HUES48 (cell line): ENCODE results near the gene PEA15.

Experiments
- H3K27ac ChIP-seq: one replicate; pipeline ENCODE4 v1.7.0; 2013; ENCODE audit warnings: low read depth, low read length, inconsistent platforms
- H3K27me3 ChIP-seq: 2 replicates; pipeline ENCODE4 v1.6.1; 2013; ENCODE audit warnings: mild to moderate bottlenecking, low read length; ENCODE audit not compliant: control insufficient read depth, insufficient read depth
- H3K36me3 ChIP-seq: 2 replicates; pipeline ENCODE4 v1.6.1; 2013; ENCODE audit warnings: low read length; ENCODE audit not compliant: control insufficient read depth, insufficient read depth
- H3K4me1 ChIP-seq: 2 replicates; pipeline ENCODE4 v1.6.1; 2013; ENCODE audit warnings: mild to moderate bottlenecking, low read length; ENCODE audit not compliant: control insufficient read depth, insufficient read depth
- H3K4me3 ChIP-seq: 2 replicates; pipeline ENCODE4 v1.5.1; 2013; ENCODE audit warnings: mild to moderate bottlenecking, low read depth, low read length
- H3K9ac ChIP-seq: 2 replicates; pipeline ENCODE4 v1.6.1; 2013; ENCODE audit warnings: mild to moderate bottlenecking, low read depth, low read length, moderate library complexity
- H3K9me3 ChIP-seq: 2 replicates; pipeline ENCODE4 v1.6.1; 2013; ENCODE audit warnings: low read length; ENCODE audit not compliant: control insufficient read depth, insufficient read depth

Gene PEA15

DNA sequence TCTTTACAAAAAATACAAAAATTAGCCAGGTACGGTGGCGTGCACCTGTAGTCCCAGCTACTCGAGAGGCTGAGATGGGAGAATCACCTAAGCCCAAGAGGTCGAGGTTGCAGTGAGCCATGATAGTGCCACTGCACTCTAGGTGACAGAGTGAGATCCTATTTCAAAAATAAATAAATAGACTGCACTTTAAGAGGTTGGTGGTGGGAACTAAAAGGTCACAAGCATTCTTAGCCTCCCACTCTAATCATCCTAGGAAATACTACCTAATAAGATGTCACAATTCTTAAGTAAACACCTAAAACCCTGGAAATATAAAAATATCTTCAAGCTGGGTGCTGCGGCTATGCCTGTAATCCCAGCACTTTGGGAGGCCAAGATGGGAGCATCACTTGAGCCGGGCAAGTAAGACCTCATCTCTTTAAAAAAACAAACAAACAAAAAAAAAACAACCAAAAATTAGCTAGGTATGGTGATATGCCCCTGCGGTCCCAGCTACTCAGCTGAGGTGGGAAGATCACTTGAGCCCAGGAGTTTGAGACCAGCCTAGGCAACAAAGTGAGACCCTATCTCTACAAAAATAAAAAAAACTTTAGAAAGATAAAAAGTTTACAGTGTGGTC lies 53.1 kb downstream of the PEA15 start:
- Histone ChIP-seq H3K4me3 (no peak overlapping the region), H3K4me1 (peaks cover 19% of the 10 kb centered on the region), H3K9ac (no peak overlapping the region), H3K27ac (no peak overlapping the region), H3K9me3 (no peaks in the 10 kb centered on the region), H3K36me3 (peaks cover 21% of the 10 kb centered on the region), H3K27me3 (no peaks in the 10 kb centered on the region)

DNA sequence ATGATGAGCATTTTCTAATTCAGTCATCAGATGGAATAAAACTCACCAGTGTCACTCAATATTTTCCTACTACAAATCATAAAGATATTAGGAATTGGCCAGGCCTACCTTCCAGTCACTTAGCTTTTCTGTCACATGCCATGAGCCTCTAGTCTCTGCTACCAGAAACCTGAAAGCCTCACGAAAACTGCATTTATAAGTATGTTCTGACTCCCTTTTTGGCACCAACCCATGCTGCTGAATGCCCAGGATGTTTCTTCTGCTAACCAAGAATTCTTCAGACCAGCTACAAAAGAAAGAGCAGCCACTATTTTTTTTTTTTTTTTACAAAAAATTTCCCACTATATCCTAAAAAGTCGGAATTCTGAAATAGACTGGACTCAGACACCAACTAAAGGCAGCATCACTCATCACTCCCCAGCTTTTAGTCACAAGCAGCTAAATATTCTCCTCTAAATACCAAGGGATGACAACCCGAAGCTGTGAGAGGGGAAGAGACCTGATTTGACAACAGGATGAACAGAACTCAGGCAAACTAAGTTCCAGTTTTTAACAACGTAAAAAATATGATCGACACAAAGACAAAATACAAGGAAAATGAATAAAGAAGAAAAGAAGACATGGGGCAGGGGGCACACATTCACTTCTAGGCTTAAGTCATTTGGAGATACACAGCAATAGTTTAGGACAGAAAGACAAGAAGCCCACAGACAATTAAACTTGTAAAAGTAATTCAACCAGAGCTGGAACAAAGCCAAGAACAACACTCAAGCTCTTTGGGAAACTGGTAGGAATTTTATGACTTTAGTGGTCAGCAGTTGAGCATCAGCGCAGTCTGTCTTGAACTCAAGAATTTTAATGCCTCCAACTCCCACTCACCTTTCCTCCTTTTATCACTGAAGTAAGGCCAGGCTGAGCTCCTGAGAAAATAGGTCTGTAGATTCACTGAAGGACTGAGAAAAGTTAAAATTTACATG lies 55.5 kb downstream of the PEA15 start:
- Histone ChIP-seq H3K27me3 (no peaks in the 10 kb centered on the region), H3K36me3 (peaks cover 10% of the 10 kb centered on the region), H3K9me3 (no peaks in the 10 kb centered on the region), H3K4me1 (peaks cover 19% of the 10 kb centered on the region), H3K4me3 (peak overlapping the region; percentile 95), H3K27ac (peak overlapping the region; percentile 96), H3K9ac (peak overlapping the region; percentile 89; the same call in 1 of the 2 replicates)

DNA sequence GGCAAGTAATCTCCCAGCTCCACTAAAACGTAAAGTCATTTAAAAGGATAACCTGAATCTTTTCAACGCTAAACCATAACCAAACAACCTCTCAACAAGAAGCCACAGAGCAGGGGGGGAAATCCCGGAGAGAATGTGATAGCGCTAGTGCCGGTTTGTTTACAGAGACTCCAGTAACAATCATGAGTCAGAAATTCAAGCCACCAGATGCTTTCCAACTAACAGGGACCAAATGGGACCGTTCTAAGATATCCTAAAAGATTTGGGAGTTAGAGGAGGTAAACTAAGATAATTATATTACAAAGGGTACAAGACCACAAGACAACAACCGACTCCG lies 56.3 kb downstream of the PEA15 start:
- peak overlapping the region; percentile 96 for H3K27ac ChIP-seq
- H3K4me3 ChIP-seq: peak overlapping the region; percentile 95
- H3K4me1 ChIP-seq: peaks cover 19% of the 10 kb centered on the region
- H3K27me3 ChIP-seq: no peaks in the 10 kb centered on the region
- H3K9ac ChIP-seq: peak overlapping the region; percentile 89
- no peaks in the 10 kb centered on the region for H3K9me3 ChIP-seq
- peaks cover 10% of the 10 kb centered on the region for H3K36me3 ChIP-seq

DNA sequence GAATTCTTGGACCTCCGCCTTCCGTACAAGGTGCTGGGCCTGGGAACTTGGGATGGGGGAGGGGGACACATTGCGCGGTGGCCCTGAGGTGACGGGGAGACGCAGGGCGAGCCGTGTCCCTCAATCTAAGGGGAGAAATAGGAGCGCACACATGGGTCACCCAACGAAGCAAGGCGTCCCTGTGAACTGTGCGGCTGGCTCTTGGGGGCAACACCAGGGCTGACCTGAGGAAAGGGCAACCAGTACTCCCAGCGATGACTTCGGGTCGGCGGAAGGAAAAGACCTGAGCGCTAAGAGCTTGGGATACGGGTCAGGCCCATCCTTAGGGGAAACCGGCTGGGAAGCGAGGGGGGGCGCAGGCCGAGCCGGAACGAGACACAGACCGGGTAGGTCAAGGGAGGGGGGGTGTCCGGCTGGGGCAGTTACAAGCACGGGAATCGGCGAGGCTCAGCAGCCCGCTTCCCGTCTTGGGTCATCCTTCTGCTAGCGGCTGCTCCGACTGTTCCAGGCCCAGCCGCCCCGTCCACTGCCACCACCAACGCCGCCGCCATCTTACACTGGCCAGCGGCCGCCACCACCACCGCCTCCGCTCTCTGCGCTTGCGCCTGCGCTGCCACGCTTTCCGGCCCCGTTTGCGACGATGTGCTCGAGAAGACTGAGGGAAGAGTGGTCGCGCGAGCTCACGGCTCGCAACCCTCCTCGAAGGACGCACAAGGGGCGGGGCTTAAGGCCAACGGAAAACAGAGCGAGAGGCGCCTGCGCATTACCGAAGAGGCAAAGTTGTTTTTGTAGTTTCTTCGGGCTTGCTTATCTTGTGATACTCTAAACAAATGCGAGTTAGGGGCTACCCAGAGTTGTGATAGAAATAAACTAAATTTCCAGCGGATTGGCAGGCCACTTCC lies 57.0 kb downstream of the PEA15 start, which contains the start of gene DCAF8:
TSS of gene DCAF8 (minus strand) at position 657 of the 902 bp plus-strand sequence. CDS start 18,541 bp downstream, outside the sequence.
- Histone ChIP-seq H3K9ac (peak within 1 kb of the TSS; percentile 89), H3K36me3 (peaks cover 10% of the 10 kb centered on the region), H3K4me1 (peaks cover 19% of the 10 kb centered on the region), H3K9me3 (no peaks in the 10 kb centered on the region), H3K27ac (peak within 1 kb of the TSS; percentile 96), H3K27me3 (no peaks in the 10 kb centered on the region), H3K4me3 (peak within 1 kb of the TSS; percentile 95)

DNA sequence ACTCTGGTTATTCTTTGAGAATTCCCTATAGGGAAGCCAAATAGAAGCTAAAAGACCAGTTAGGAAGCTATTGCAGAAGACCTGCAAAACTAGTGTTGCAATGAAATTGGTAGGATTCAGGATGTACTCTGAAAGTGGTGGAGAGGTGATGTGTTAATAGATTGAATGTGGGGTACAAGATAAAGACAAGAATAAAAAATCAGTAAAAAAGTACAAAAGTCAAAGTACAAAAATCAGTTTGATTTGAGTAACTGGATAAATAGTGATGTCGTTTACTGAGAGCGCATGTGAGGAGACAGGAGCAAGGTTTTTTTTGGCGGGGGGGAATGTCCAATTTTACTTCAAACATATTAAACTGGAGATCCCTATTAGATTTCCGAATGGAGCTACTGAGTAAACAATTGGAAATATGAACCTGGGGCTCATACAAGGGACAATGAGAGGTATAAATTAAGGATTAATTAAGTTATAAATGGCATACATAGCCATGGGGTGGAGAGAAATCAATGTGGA lies 59.7 kb downstream of the PEA15 start:
- no peak overlapping the region for H3K9ac ChIP-seq
- no peaks in the 10 kb centered on the region for H3K27me3 ChIP-seq
- H3K27ac ChIP-seq: no peak overlapping the region
- no peaks in the 10 kb centered on the region for H3K9me3 ChIP-seq
- no peak overlapping the region for H3K4me3 ChIP-seq
- peaks cover 16% of the 10 kb centered on the region for H3K4me1 ChIP-seq
- H3K36me3 ChIP-seq: 0 out of 2 replicates have a peak, but pooled peaks cover 2% of the 10 kb centered on the region
